ENCODE results near the gene RBM18. TPM values are rescaled to one million over a fixed set of nuclear protein-coding genes. Genes with fewer than 3 reads are reported as not detected.

RBM18 gene
- total RNA-seq, 3 donors from 2014 or later (not counting 1 experiment from before 2014, with no cell fraction given), result 24.9 to 30.9 (median 29.7) TPM

- Histone ChIP-seq H3K27ac (ENCODE audit: low read length) (no peak overlapping the region), H3K36me3 (ENCODE audit: control insufficient read depth, insufficient read depth, low read length) (no peaks in the 10 kb centered on the region), H3K27me3 (ENCODE audit: control insufficient read depth, insufficient read depth, low read length) (no peaks in the 10 kb centered on the region), H3K4me1 (ENCODE audit: control insufficient read depth, insufficient read depth, low read length) (no peaks in the 10 kb centered on the region), H3K4me3 (ENCODE audit: low read length) (no peak overlapping the region), H3K9me3 (ENCODE audit: control insufficient read depth, insufficient read depth, low read length) (no peaks in the 10 kb centered on the region)
- H3K9me3 Mint-ChIP-seq, result no peaks in the 10 kb centered on the region
- intact Hi-C loops (cut with micrococcal nuclease), result no loop called here
- no peaks in the 10 kb centered on the region for H3K36me3 Mint-ChIP-seq
- WGBS (ENCODE audit: insufficient coverage), result 96% methylated on average over 16 of the region's 16 CpGs
- H3K27ac Mint-ChIP-seq, result no peak overlapping the region
- peaks cover 5 to 7% of the 10 kb centered on the region in 2 donors for H3K27me3 Mint-ChIP-seq (ENCODE audit: low read depth in 2 of 2)
- no peak for TF ChIP-seq CTCF (IDR thresholded peaks at IDR 0.05)
- H3K4me3 Mint-ChIP-seq, result no peak overlapping the region
- no peaks in the 10 kb centered on the region for H3K4me1 Mint-ChIP-seq
- DNase-seq (no peak), ATAC-seq (no peak)
These were observed 71.6 kb downstream of the RBM18 start for GRCh38 chr9:122192914-122193525.

GRCh38 chr9:122192261-122192875, 72.3 kb downstream of the RBM18 start:
- Histone ChIP-seq H3K4me3 (ENCODE audit: low read length) (no peak overlapping the region), H3K27me3 (ENCODE audit: control insufficient read depth, insufficient read depth, low read length) (no peaks in the 10 kb centered on the region), H3K4me1 (ENCODE audit: control insufficient read depth, insufficient read depth, low read length) (no peaks in the 10 kb centered on the region), H3K36me3 (ENCODE audit: control insufficient read depth, insufficient read depth, low read length) (no peaks in the 10 kb centered on the region), H3K27ac (ENCODE audit: low read length) (no peak overlapping the region), H3K9me3 (ENCODE audit: control insufficient read depth, insufficient read depth, low read length) (no peaks in the 10 kb centered on the region)
- intact Hi-C loops (cut with micrococcal nuclease), result no loop called here
- Mint-ChIP-seq H3K27ac (no peak overlapping the region), H3K4me3 (no peak overlapping the region), H3K36me3 (no peaks in the 10 kb centered on the region), H3K27me3 (ENCODE audit: low read depth in 2 of 2) (peaks cover 5 to 6% of the 10 kb centered on the region in 2 donors), H3K9me3 (no peaks in the 10 kb centered on the region), H3K4me1 (no peaks in the 10 kb centered on the region)
- TF ChIP-seq CTCF (IDR thresholded peaks at IDR 0.05), result no peak
- 87% methylated on average over 5 of the region's 5 CpGs for WGBS (ENCODE audit: insufficient coverage)
- ATAC-seq (no peak), DNase-seq (no peak)

GRCh38 chr9:122191584-122191983, 73.1 kb downstream of the RBM18 start:
- no peak for DNase-seq
- no peak for ATAC-seq
- no peaks in the 10 kb centered on the region for H3K36me3 ChIP-seq (ENCODE audit: control insufficient read depth, insufficient read depth, low read length)

More at GRCh38 chr9:122191584-122191983, 73.1 kb downstream of the RBM18 start:
- no peak overlapping the region for H3K27ac ChIP-seq (ENCODE audit: low read length)
- Mint-ChIP-seq H3K4me3 (no peak overlapping the region), H3K9me3 (no peaks in the 10 kb centered on the region), H3K27ac (no peak overlapping the region), H3K4me1 (no peaks in the 10 kb centered on the region), H3K27me3 (ENCODE audit: low read depth in 2 of 2) (no peaks in the 10 kb centered on the region), H3K36me3 (no peaks in the 10 kb centered on the region)
- no peaks in the 10 kb centered on the region for H3K9me3 ChIP-seq (ENCODE audit: control insufficient read depth, insufficient read depth, low read length)
- H3K4me1 ChIP-seq (ENCODE audit: control insufficient read depth, insufficient read depth, low read length), result no peaks in the 10 kb centered on the region
- intact Hi-C loops (cut with micrococcal nuclease), result no loop called here
- TF ChIP-seq CTCF (IDR thresholded peaks at IDR 0.05), result no peak
- no peaks in the 10 kb centered on the region for H3K27me3 ChIP-seq (ENCODE audit: control insufficient read depth, insufficient read depth, low read length)
- WGBS (ENCODE audit: insufficient coverage), result 90% methylated on average over 11 of the region's 11 CpGs
- no peak overlapping the region for H3K4me3 ChIP-seq (ENCODE audit: low read length)

Measured in natural killer cell (primary cell).